Neural progenitor cell (in vitro differentiated cells): ENCODE results near the gene SLC25A4. TPM values are rescaled to one million over a fixed set of nuclear protein-coding genes. Genes with fewer than 3 reads are reported as not detected.

Source experiments
- DNase-seq: peaks from one replicate; pipeline ENCODE4 v3.0.0-alpha.2; 2016; ENCODE audit warnings: low spot score
- H2AFZ ChIP-seq: fragments of 200-600 bp; sonication (generic); replicated peaks from 2 replicates; pipeline ENCODE4 v1.6.1; 2016; ENCODE audit warnings: antibody characterized with exemption
- H3F3A ChIP-seq: fragments of 200-600 bp; sonication (generic); 2 replicates; pipeline ENCODE4 v1.6.1; 2016; ENCODE audit warnings: antibody characterized with exemption, low read depth
- H3K27ac ChIP-seq: fragments of 200-600 bp; sonication (generic); 2 replicates; pipeline ENCODE4 v1.5.1; 2016; ENCODE audit warnings: mild to moderate bottlenecking
- H3K27me3 ChIP-seq: fragments of 200-600 bp; sonication (generic); 2 replicates; pipeline ENCODE4 v1.6.1; 2016; ENCODE audit warnings: mild to moderate bottlenecking, moderate library complexity
- H3K36me3 ChIP-seq: fragments of 200-600 bp; sonication (generic); 2 replicates; pipeline ENCODE4 v1.5.1; 2016
- H3K4me1 ChIP-seq: fragments of 200-600 bp; sonication (generic); 2 replicates; pipeline ENCODE4 v1.6.1; 2016; ENCODE audit warnings: mixed run types
- H3K4me2 ChIP-seq: fragments of 200-600 bp; sonication (generic); 2 replicates; pipeline ENCODE4 v1.6.1; 2016
- H3K4me3 ChIP-seq: fragments of 200-600 bp; sonication (generic); 2 replicates; pipeline ENCODE4 v1.5.1; 2016
- H3K79me2 ChIP-seq: fragments of 200-600 bp; sonication (generic); 2 replicates; pipeline ENCODE4 v1.6.1; 2016; ENCODE audit warnings: low read depth
- H3K9ac ChIP-seq: fragments of 200-600 bp; sonication (generic); 2 replicates; pipeline ENCODE4 v1.6.1; 2016
- H3K9me3 ChIP-seq: fragments of 200-600 bp; sonication (generic); 2 replicates; pipeline ENCODE4 v1.5.1; 2016; ENCODE audit warnings: low read depth
- H4K20me1 ChIP-seq: fragments of 200-600 bp; sonication (generic); 2 replicates; pipeline ENCODE4 v1.6.1; 2016; ENCODE audit warnings: low read depth
- H3K27ac Mint-ChIP-seq: 3 replicates; pipeline ENCODE4 v1.8.0; 2021; ENCODE audit warnings: mixed read lengths
- H3K27me3 Mint-ChIP-seq: 2 replicates; pipeline ENCODE4 v1.8.0; 2022; ENCODE audit warnings: low read depth, mild to moderate bottlenecking, inconsistent platforms, moderate library complexity, mixed read lengths; ENCODE audit not compliant: insufficient read depth
- H3K36me3 Mint-ChIP-seq: 3 replicates; pipeline ENCODE4 v1.8.0; 2021; ENCODE audit warnings: mixed read lengths
- H3K4me1 Mint-ChIP-seq: 3 replicates; pipeline ENCODE4 v1.8.0; 2021; ENCODE audit warnings: mixed read lengths
- H3K4me3 Mint-ChIP-seq: 3 replicates; pipeline ENCODE4 v1.8.0; 2021; ENCODE audit warnings: mild to moderate bottlenecking, moderate library complexity, mixed read lengths
- H3K9me3 Mint-ChIP-seq: 3 replicates; pipeline ENCODE4 v1.8.0; 2020; ENCODE audit warnings: mixed read lengths
- EZH2 ChIP-seq: fragments of 200-600 bp; sonication (generic); IDR thresholded peaks from 2 replicates; pipeline ENCODE4 v1.6.1; 2017; ENCODE audit warnings: antibody characterized with exemption, mild to moderate bottlenecking, moderate library complexity
- EZH2phosphoT487 ChIP-seq: fragments of 200-600 bp; sonication (generic); IDR thresholded peaks from 2 replicates; pipeline ENCODE4 v1.6.1; 2017; ENCODE audit warnings: antibody characterized with exemption
- total RNA-seq: library from RNA; depleted of rRNA; stranded (reverse); fragments of >200 nt; gene quantifications from 2 replicates; pipeline ENCODE4 v1.2.3, GENCODE V29; 2015; ENCODE audit warnings: low replicate concordance
- TF ChIP-seq, protein P1 (sequence below): fragments of 200-600 bp; sonication (generic); IDR thresholded peaks from 2 replicates; pipeline ENCODE4 v1.5.1; 2017; ENCODE audit warnings: antibody characterized with exemption, mild to moderate bottlenecking

SLC25A4 gene
- total RNA-seq, 1 donor from 2014 or later, result 14.7 TPM

GRCh38 chr4:185128272-185129119 lies 14.6 kb upstream of the SLC25A4 start:
- Histone ChIP-seq H3K4me3 (peak overlapping the region; percentile 59), H3K9ac (no peak overlapping the region), H3K9me3 (no peaks in the 10 kb centered on the region), H3K79me2 (no peaks in the 10 kb centered on the region), H3K27ac (no peak overlapping the region), H2AFZ (peak overlapping the region; percentile 98), H4K20me1 (no peaks in the 10 kb centered on the region), H3K4me1 (no peaks in the 10 kb centered on the region), H3K4me2 (peak overlapping the region; percentile 74), H3K36me3 (no peaks in the 10 kb centered on the region), H3F3A (peaks cover 16% of the 10 kb centered on the region), H3K27me3 (peaks cover 35% of the 10 kb centered on the region)
- Mint-ChIP-seq H3K27ac (no peak overlapping the region), H3K36me3 (no peaks in the 10 kb centered on the region), H3K4me3 (peak overlapping the region; percentile 85), H3K9me3 (no peaks in the 10 kb centered on the region), H3K4me1 (peaks cover 5% of the 10 kb centered on the region), H3K27me3 (peaks cover 42% of the 10 kb centered on the region)
- TF ChIP-seq EZH2phosphoT487 (peak; percentile 30), EZH2 (no peak)
- TF ChIP-seq, protein P1, sequence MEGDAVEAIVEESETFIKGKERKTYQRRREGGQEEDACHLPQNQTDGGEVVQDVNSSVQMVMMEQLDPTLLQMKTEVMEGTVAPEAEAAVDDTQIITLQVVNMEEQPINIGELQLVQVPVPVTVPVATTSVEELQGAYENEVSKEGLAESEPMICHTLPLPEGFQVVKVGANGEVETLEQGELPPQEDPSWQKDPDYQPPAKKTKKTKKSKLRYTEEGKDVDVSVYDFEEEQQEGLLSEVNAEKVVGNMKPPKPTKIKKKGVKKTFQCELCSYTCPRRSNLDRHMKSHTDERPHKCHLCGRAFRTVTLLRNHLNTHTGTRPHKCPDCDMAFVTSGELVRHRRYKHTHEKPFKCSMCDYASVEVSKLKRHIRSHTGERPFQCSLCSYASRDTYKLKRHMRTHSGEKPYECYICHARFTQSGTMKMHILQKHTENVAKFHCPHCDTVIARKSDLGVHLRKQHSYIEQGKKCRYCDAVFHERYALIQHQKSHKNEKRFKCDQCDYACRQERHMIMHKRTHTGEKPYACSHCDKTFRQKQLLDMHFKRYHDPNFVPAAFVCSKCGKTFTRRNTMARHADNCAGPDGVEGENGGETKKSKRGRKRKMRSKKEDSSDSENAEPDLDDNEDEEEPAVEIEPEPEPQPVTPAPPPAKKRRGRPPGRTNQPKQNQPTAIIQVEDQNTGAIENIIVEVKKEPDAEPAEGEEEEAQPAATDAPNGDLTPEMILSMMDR, result peak; percentile 32
- DNase-seq, result peak; percentile 69

- no peak overlapping the region for H3K27ac Mint-ChIP-seq
- H3K36me3 Mint-ChIP-seq, result no peaks in the 10 kb centered on the region
- H3K9me3 Mint-ChIP-seq, result no peaks in the 10 kb centered on the region
- H2AFZ ChIP-seq, result no peak overlapping the region
- no peaks in the 10 kb centered on the region for H3K36me3 ChIP-seq
- DNase-seq, result peak; percentile 67
- H4K20me1 ChIP-seq, result no peaks in the 10 kb centered on the region
- no peaks in the 10 kb centered on the region for H3K4me1 ChIP-seq
- H3K9me3 ChIP-seq, result no peaks in the 10 kb centered on the region
- TF ChIP-seq EZH2phosphoT487, result no peak
- TF ChIP-seq, protein P1, result peak; percentile 90
- H3K27ac ChIP-seq, result no peak overlapping the region
- peaks cover 8% of the 10 kb centered on the region for H3K27me3 Mint-ChIP-seq
- H3K27me3 ChIP-seq, result peaks cover 6% of the 10 kb centered on the region
- H3K4me3 ChIP-seq, result no peak overlapping the region
- no peak overlapping the region for H3K4me2 ChIP-seq
- H3K79me2 ChIP-seq, result no peaks in the 10 kb centered on the region
- H3K4me1 Mint-ChIP-seq, result no peaks in the 10 kb centered on the region
- H3K4me3 Mint-ChIP-seq, result no peak overlapping the region
- no peak overlapping the region for H3K9ac ChIP-seq
- H3F3A ChIP-seq, result no peaks in the 10 kb centered on the region
These were observed 8.7 kb upstream of the SLC25A4 start for GRCh38 chr4:185134307-185134869.

- H3K27ac Mint-ChIP-seq, result no peak overlapping the region
- Histone ChIP-seq H3K36me3 (no peaks in the 10 kb centered on the region), H2AFZ (no peak overlapping the region), H3K4me2 (no peak overlapping the region), H3K9me3 (no peaks in the 10 kb centered on the region), H3K4me3 (no peak overlapping the region), H3K27me3 (no peaks in the 10 kb centered on the region), H3K9ac (no peak overlapping the region), H3K4me1 (no peaks in the 10 kb centered on the region), H3F3A (peaks cover 10% of the 10 kb centered on the region), H3K27ac (no peak overlapping the region), H3K79me2 (no peaks in the 10 kb centered on the region), H4K20me1 (no peaks in the 10 kb centered on the region)
- peaks cover 2% of the 10 kb centered on the region for H3K4me1 Mint-ChIP-seq
- TF ChIP-seq EZH2, result no peak
- TF ChIP-seq, protein P1, result no peak
- no peaks in the 10 kb centered on the region for H3K9me3 Mint-ChIP-seq
- no peak overlapping the region for H3K4me3 Mint-ChIP-seq
- no peak for DNase-seq
- H3K27me3 Mint-ChIP-seq, result peaks cover 4% of the 10 kb centered on the region
- H3K36me3 Mint-ChIP-seq, result no peaks in the 10 kb centered on the region
These were observed 5.7 kb upstream of the SLC25A4 start for GRCh38 chr4:185137233-185137925.
